Esophagus squamous epithelium (tissue), 5 donors: Measurements from ENCODE around the gene FASTKD1. TPM values are rescaled to one million over a fixed set of nuclear protein-coding genes. Genes with fewer than 3 reads are reported as not detected.
"Not testable (repeated sequence)": the region's sequence is repeated elsewhere in the genome, so short reads cannot be mapped to it uniquely, and the experiment has no call there.

Source experiments
- DNase-seq: peaks from one replicate; lab custom pipeline; 2025; lab: John Stamatoyannopoulos, UW
- H3K27ac ChIP-seq, 4 donors: fragments of 200-600 bp; sonication (generic); one replicate each; pipeline ENCODE4 v1.5.1; 2016 to 2019; ENCODE audit warnings: mild to moderate bottlenecking in 1 of 4
- H3K27me3 ChIP-seq, 4 donors: fragments of 200-600 bp; sonication (generic); 1 replicate in 3 of 4; 2 replicates in 1 of 4; pipeline versions ENCODE4 v1.5.1 to v1.6.0; 2017 to 2021; ENCODE audit warnings: antibody characterized with exemption in 1 of 4
- H3K36me3 ChIP-seq, 3 donors: fragments of 200-600 bp; sonication (generic); one replicate each; pipeline ENCODE4 v1.5.1; 2016 to 2019
- H3K4me1 ChIP-seq, 3 donors: fragments of 200-600 bp; sonication (generic); one replicate each; pipeline ENCODE4 v1.5.1; 2017 to 2019
- H3K4me3 ChIP-seq, 4 donors: fragments of 200-600 bp; sonication (generic); 1 replicate in 3 of 4; 2 replicates in 1 of 4; pipeline ENCODE4 v1.5.1; 2016 to 2019; ENCODE audit warnings: mild to moderate bottlenecking in 2 of 4, moderate library complexity in 1 of 4
- H3K9me3 ChIP-seq, 3 donors: fragments of 200-600 bp; sonication (generic); one replicate each; pipeline ENCODE4 v1.5.1; 2016 to 2019
- POLR2A ChIP-seq, 4 donors: fragments of 450-650 bp; IDR thresholded peaks; one replicate each; pipeline ENCODE4 v1.6.1; 2017; ENCODE audit warnings: antibody characterized with exemption in 4 of 4, mild to moderate bottlenecking in 4 of 4, moderate library complexity in 3 of 4
- whole genome bisulfite sequencing, 2 donors: methylation state at CpG; one replicate each; pipeline ENCODE4 v1.1.5; 2018; 5-methylcytosine and 5-hydroxymethylcytosine counted together
- intact Hi-C: fragments of 100-400 bp; cut with DNase I; formaldehyde crosslinking; loops from one replicate; pipeline ENCODE4 v1.15.0; 2022
- total RNA-seq, 4 donors: library from RNA; depleted of rRNA; stranded (reverse); fragments of >200 nt; gene quantifications; one replicate each; pipeline ENCODE4 v1.1.0, GENCODE V29; 2016
- TF ChIP-seq, protein P1 (sequence below), 6 experiments: fragments of 450-650 bp in 4 of 6; fragments of 200-600 bp in 2 of 6; sonication (generic) in 2 of 6; IDR thresholded peaks; one replicate each; pipeline ENCODE4 v1.5.1; 2016 to 2019; ENCODE audit warnings: antibody characterized with exemption in 6 of 6, mild to moderate bottlenecking in 4 of 6, moderate library complexity in 4 of 6
- donor health status: DM: yes; HTN: yes; CAD: no.

Gene FASTKD1
- total RNA-seq, 4 donors from 2014 or later, result 15.8 to 36.7 (median 25.9) TPM

DNA sequence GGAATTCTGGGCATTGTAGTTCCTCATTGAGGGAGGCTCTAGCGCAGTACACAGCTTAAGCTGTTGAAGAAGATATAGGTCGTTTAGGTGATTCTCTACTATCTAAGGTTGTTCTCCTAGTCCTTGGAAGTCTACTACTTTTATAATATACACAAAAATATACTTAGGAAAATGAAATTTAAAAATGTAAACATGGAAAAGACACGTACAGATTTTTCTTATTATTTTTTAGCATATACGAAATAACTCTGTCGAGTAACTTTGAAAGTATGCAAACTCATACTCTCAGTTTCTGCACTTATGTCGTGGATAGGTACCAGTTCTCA, 272 bp upstream of the FASTKD1 start:
- H3K4me1 ChIP-seq, result peaks cover 5 to 41% (median 9%) of the 10 kb centered on the region in 3 donors
- TF ChIP-seq, protein P1, sequence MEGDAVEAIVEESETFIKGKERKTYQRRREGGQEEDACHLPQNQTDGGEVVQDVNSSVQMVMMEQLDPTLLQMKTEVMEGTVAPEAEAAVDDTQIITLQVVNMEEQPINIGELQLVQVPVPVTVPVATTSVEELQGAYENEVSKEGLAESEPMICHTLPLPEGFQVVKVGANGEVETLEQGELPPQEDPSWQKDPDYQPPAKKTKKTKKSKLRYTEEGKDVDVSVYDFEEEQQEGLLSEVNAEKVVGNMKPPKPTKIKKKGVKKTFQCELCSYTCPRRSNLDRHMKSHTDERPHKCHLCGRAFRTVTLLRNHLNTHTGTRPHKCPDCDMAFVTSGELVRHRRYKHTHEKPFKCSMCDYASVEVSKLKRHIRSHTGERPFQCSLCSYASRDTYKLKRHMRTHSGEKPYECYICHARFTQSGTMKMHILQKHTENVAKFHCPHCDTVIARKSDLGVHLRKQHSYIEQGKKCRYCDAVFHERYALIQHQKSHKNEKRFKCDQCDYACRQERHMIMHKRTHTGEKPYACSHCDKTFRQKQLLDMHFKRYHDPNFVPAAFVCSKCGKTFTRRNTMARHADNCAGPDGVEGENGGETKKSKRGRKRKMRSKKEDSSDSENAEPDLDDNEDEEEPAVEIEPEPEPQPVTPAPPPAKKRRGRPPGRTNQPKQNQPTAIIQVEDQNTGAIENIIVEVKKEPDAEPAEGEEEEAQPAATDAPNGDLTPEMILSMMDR (IDR thresholded peaks at IDR 0.05), result no peak
- no peak for TF ChIP-seq POLR2A (IDR thresholded peaks at IDR 0.05)
- peak overlapping the region; percentile 72 to 87 (median 84) for H3K27ac ChIP-seq
- whole genome bisulfite sequencing, 2 donors, result 27 to 35% methylated on average over 6 of the region's 6 CpGs
- H3K4me3 ChIP-seq, result peak overlapping the region; percentile 67 to 91 (median 76)
- no peaks in the 10 kb centered on the region for H3K27me3 ChIP-seq
- intact Hi-C loops, result no loop called here
- no peak for DNase-seq
- H3K36me3 ChIP-seq, result no peaks in the 10 kb centered on the region
- no peaks in the 10 kb centered on the region for H3K9me3 ChIP-seq

DNA sequence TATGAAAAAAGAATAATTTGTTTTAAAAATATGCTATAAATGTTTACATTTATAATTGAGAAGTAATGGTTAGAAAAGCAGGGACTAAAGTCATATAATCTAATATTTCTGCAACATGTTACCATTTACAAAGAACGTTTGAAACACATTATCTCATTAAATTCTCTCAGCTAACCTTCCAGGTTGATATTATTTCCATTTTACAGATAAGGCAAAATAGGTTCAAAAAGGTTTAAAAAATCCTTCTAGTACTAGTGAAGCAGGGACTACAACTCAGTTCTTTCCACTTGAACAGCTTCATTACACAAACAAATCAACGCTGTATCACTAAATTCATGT, 875 bp downstream of the FASTKD1 start:
- no peaks in the 10 kb centered on the region for H3K27me3 ChIP-seq
- H3K4me3 ChIP-seq, result peak overlapping the region; percentile 67 to 91 (median 76)
- H3K36me3 ChIP-seq, result peaks cover 0 to 5% (median 0%) of the 10 kb centered on the region in 3 donors
- intact Hi-C loops, result no loop called here
- H3K27ac ChIP-seq, result peak overlapping the region in 3 of 4 donors; percentile 80 to 87 (median 87)
- 2 to 14% methylated on average over 2 of the region's 2 CpGs for WGBS, 2 donors
- TF ChIP-seq, protein P1 (IDR thresholded peaks at IDR 0.05), result no peak
- TF ChIP-seq POLR2A (IDR thresholded peaks at IDR 0.05), result no peak
- H3K9me3 ChIP-seq, result no peaks in the 10 kb centered on the region
- no peak for DNase-seq
- H3K4me1 ChIP-seq, result peaks cover 5 to 41% (median 9%) of the 10 kb centered on the region in 3 donors

DNA sequence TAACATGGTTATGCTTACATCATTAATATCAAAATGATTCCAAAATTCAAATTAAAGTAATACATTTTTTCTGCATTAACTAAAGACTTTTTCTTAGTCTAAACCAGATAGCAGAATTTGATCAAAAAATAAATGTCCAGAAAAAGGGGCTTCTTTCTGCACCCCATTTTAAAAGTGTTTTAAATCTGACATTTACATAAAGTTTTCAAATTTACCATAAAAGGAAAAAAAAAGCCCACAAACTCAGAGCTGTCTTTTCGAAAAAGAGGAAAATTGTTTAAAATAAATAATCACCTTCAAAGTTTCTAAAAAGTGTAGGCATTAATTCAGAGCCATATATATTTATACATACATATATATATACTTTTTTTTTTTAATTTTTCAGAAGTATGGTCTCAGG, 1.5 kb downstream of the FASTKD1 start:
- H3K4me1 ChIP-seq, result peaks cover 5 to 41% (median 9%) of the 10 kb centered on the region in 3 donors
- peaks cover 0 to 11% (median 0%) of the 10 kb centered on the region in 3 donors for H3K36me3 ChIP-seq
- no peaks in the 10 kb centered on the region for H3K9me3 ChIP-seq
- H3K27me3 ChIP-seq, result no peaks in the 10 kb centered on the region
- 57 to 70% methylated on average over 1 of the region's 1 CpG for WGBS, 2 donors
- H3K27ac ChIP-seq, result no peak overlapping the region
- intact Hi-C loops, result no loop called here
- no peak for TF ChIP-seq POLR2A (IDR thresholded peaks at IDR 0.05)
- TF ChIP-seq, protein P1 (IDR thresholded peaks at IDR 0.05), result no peak
- no peak for DNase-seq
- peak overlapping the region in 1 of 4 donors; percentile 91 for H3K4me3 ChIP-seq

DNA sequence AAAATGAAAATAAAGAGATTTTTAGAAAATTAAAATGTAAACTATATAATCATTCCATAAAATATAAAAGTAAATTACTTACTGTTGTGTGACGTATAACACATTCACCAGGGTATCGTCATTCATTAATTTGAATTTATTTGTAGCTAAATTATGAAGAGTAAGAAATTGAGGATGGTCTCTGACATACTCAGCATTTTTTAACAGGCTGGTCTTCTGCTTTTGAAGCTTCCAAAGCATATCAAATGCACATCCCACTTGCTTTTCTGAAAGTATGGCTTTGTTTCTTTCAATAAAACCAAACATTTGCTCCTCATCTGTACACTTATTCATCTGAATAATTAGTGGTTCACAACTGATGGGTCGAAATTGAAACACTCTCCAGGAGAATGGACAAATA, 2.1 kb downstream of the FASTKD1 start:
- Histone ChIP-seq H3K27me3 (no peaks in the 10 kb centered on the region), H3K27ac (no peak overlapping the region), H3K36me3 (peaks cover 0 to 12% (median 0%) of the 10 kb centered on the region in 3 donors), H3K9me3 (no peaks in the 10 kb centered on the region), H3K4me1 (peaks cover 5 to 41% (median 9%) of the 10 kb centered on the region in 3 donors), H3K4me3 (no peak overlapping the region)
- 86 to 91% methylated on average over 3 of the region's 3 CpGs for WGBS, 2 donors
- intact Hi-C loops, result no loop called here
- TF ChIP-seq, protein P1 (IDR thresholded peaks at IDR 0.05), result no peak
- TF ChIP-seq POLR2A (IDR thresholded peaks at IDR 0.05), result no peak
- no peak for DNase-seq

DNA sequence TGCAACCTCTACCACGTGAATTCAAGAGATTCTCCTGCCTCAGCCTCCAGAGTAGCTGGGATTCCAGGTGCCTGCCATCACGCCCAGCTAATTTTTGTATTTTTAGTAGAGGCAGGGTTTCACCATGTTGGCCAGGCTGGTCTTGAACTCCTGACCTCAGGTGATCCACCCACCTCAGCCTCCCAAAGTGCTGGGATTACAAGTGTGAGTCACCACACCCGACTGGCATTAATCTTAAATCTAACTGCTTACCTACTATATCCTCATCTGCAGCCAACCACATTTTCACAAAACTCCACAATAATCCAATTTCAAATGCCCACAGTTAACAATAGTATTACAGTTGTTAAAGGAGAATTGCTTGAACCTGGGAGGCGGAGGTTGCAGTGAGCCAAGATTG, 2.9 kb downstream of the FASTKD1 start:
- not testable (repeated sequence) for DNase-seq

DNA sequence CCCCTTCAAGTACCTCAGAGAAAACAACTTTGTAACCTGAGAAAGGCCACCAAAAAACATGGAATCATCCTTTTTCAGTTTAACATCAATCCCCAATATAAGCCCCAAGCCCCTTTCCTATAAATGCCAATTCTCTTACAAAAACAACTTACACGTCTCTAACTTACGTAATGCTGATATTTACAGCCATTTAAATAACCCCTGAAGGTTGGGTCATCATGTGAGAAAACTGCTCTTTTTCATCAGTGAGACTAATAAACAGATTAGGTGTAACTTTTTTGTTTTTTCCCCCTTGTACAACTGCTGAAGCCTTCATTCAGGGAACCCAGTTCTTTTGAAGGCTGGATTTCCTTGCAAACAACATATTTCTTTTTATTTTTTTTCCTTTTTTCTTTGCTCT, 3.7 kb downstream of the FASTKD1 start:
- Histone ChIP-seq H3K27ac (no peak overlapping the region), H3K27me3 (no peaks in the 10 kb centered on the region), H3K4me1 (peaks cover 5 to 41% (median 9%) of the 10 kb centered on the region in 3 donors), H3K4me3 (no peak overlapping the region), H3K9me3 (no peaks in the 10 kb centered on the region), H3K36me3 (peaks cover 0 to 12% (median 0%) of the 10 kb centered on the region in 3 donors)
- TF ChIP-seq, protein P1 (IDR thresholded peaks at IDR 0.05), result no peak
- no peak for TF ChIP-seq POLR2A (IDR thresholded peaks at IDR 0.05)
- WGBS, 2 donors, result 85 to 89% methylated on average over 2 of the region's 2 CpGs
- intact Hi-C loops, result no loop called here
- no peak for DNase-seq

More for the DNA sequence above, 2.9 kb downstream of the FASTKD1 start:
- 80 to 84% methylated on average over 4 of the region's 4 CpGs for WGBS, 2 donors
- H3K27ac ChIP-seq, H3K4me3 ChIP-seq, H3K9me3 ChIP-seq, H3K27me3 ChIP-seq, intact Hi-C loops: not testable (repeated sequence)
- Histone ChIP-seq H3K4me1 (peaks cover 5 to 41% (median 9%) of the 10 kb centered on the region in 3 donors), H3K36me3 (peaks cover 0 to 12% (median 0%) of the 10 kb centered on the region in 3 donors)
